CD4-positive, alpha-beta T cell treated with Interleukin-1 beta for 1 hour (primary cell): ENCODE measurements around the gene LRRC43.
"Not testable (repeated sequence)": the region's sequence is repeated elsewhere in the genome, so short reads cannot be mapped to it uniquely, and the experiment has no call there.

Experiments
- DNase-seq, 2 donors: peaks; one replicate each; pipeline ENCODE4 v3.0.0-alpha.2; 2020 to 2022

LRRC43 gene

GRCh38 chr12:122159882-122160281 is 23.0 kb upstream of the LRRC43 start:
- no peak for DNase-seq

- DNase-seq: no peak
These were observed 22.2 kb upstream of the LRRC43 start for GRCh38 chr12:122160761-122161160.

GRCh38 chr12:122161682-122162081 is 21.2 kb upstream of the LRRC43 start:
- peak in 1 of 2 donors; percentile 35 for DNase-seq

GRCh38 chr12:122162976-122163375 is 19.9 kb upstream of the LRRC43 start:
- no peak for DNase-seq

GRCh38 chr12:122166422-122167349 is 16.2 kb upstream of the LRRC43 start:
- peak in 1 of 2 donors; percentile 26 for DNase-seq

GRCh38 chr12:122167356-122167925 is 15.5 kb upstream of the LRRC43 start:
- no peak for DNase-seq

GRCh38 chr12:122168492-122168891 is 14.4 kb upstream of the LRRC43 start:
- DNase-seq: no peak

GRCh38 chr12:122171399-122171798 is 11.5 kb upstream of the LRRC43 start:
- DNase-seq: no peak

- no peak for DNase-seq
These were observed 10.5 kb upstream of the LRRC43 start for GRCh38 chr12:122172262-122172939.

- DNase-seq: no peak
These were observed 8.6 kb upstream of the LRRC43 start, which contains the start of gene IL31 for GRCh38 chr12:122174155-122174845. IL31 (minus strand) TSS chr12:122174221; CDS start chr12:122174172, 49 bp downstream.

- DNase-seq: not testable (repeated sequence)
These were observed 6.5 kb upstream of the LRRC43 start for GRCh38 chr12:122176473-122176872.

- no peak for DNase-seq
These were observed 641 bp downstream of the LRRC43 start for GRCh38 chr12:122183588-122183940.

GRCh38 chr12:122184517-122184916 is 1.6 kb downstream of the LRRC43 start:
- peak in 1 of 2 donors; percentile 27 for DNase-seq

- no peak for DNase-seq
These were observed 2.2 kb downstream of the LRRC43 start for GRCh38 chr12:122185079-122185478.

GRCh38 chr12:122185494-122186082 is 2.7 kb downstream of the LRRC43 start:
- no peak for DNase-seq

GRCh38 chr12:122187466-122187865 is 4.5 kb downstream of the LRRC43 start:
- no peak for DNase-seq

- DNase-seq: no peak
These were observed 6.9 kb downstream of the LRRC43 start for GRCh38 chr12:122189626-122190475.

- DNase-seq: peak; percentile 70 to 72
These were observed 8.1 kb downstream of the LRRC43 start for GRCh38 chr12:122190842-122191668.

- no peak for DNase-seq
These were observed 9.5 kb downstream of the LRRC43 start for GRCh38 chr12:122192441-122192840.

- DNase-seq: no peak
These were observed 11.9 kb downstream of the LRRC43 start for GRCh38 chr12:122194804-122195203.

GRCh38 chr12:122195405-122195804 is 12.5 kb downstream of the LRRC43 start:
- DNase-seq: no peak
